Tibial nerve (tissue), 4 donors: Measurements from ENCODE around the gene DDX54.

Source experiments
- CTCF ChIP-seq, 5 experiments: fragments of 200-600 bp in 3 of 5; fragments of 450-650 bp in 2 of 5; sonication (generic) in 3 of 5; IDR thresholded peaks; one replicate each; pipeline ENCODE4 v1.5.1; 2016 to 2019; ENCODE audit warnings: antibody characterized with exemption in 5 of 5, mild to moderate bottlenecking in 3 of 5, moderate library complexity in 2 of 5
- EP300 ChIP-seq, 2 donors: sonication (generic); formaldehyde crosslinking; IDR thresholded peaks; one replicate each; pipeline ENCODE4 v1.6.1; 2017; ENCODE audit warnings: antibody characterized with exemption in 2 of 2, mild to moderate bottlenecking in 1 of 2
- POLR2A ChIP-seq, 2 donors: fragments of 450-650 bp; IDR thresholded peaks; one replicate each; pipeline ENCODE4 v1.6.1; 2017; ENCODE audit warnings: antibody characterized with exemption in 2 of 2, mild to moderate bottlenecking in 2 of 2, moderate library complexity in 2 of 2

GRCh38 chr12:113216027-113216426 is 30.7 kb upstream of the DDX54 start:
- no peak for TF ChIP-seq CTCF (IDR thresholded peaks at IDR 0.05)
- no peak for TF ChIP-seq POLR2A (IDR thresholded peaks at IDR 0.05)
- no peak for TF ChIP-seq EP300 (IDR thresholded peaks at IDR 0.05)
